Keratinocyte (primary cell): ENCODE results near the gene ISG20L2.

Source experiments
- EZH2 ChIP-seq: IDR thresholded peaks from one replicate; pipeline ENCODE4 v1.6.1; 2012; ENCODE audit warnings: inconsistent platforms, mild to moderate bottlenecking, low read length, moderate library complexity
- TF ChIP-seq, protein P1 (sequence below), 3 experiments: IDR thresholded peaks in 1 of 3; conservative IDR thresholded peaks in 1 of 3; optimal IDR thresholded peaks in 1 of 3; 2 replicates in 2 of 3; 3 replicates in 1 of 3; pipeline versions ENCODE3 to v1.5.1; 2011; ENCODE audit warnings: low read length in 3 of 3, mild to moderate bottlenecking in 3 of 3, moderate library complexity in 2 of 3, control low read depth in 1 of 3, inconsistent platforms in 1 of 3; ENCODE audit not compliant: insufficient read depth in 2 of 3; ENCODE audit errors: extremely low read depth in 1 of 3

DNA sequence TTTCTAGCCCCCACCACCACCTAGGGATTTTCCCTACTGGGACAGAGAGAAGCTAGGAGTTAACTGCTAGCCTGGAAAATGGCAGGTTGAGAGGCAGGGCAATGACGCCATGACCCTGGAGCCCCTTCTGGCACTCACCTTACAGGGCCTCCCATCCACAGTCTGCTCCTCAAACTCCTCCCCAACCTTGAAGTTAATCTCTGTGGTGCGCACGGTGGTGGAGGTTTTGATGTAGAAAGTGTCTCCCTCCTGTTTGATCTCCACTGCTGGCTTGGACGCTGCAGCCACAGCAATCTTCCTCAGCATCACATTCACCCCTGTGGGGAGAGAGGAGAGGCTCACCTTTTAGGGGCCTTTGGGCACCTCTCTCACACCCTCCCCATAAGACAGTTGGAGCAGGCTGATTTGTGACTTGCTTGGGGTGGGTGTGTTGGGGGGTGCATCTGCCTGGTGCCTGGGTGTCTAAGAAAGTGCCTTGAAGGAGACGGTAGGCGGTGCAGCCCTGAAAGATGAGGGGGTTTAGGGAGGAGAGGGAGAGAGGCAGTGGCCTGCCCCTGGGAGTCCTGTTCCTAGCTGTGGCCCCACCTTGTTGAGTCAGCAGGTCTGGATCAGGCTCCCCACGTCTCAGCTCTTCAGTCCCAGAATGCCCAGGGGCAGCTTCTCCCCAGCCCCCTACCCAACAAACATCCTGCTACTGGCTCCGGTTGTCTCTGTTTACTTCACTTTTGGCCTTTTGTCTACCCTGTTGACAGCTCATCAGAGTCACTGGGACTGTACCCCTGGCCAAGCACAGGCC lies 27.6 kb downstream of the ISG20L2 start:
- TF ChIP-seq, protein P1, sequence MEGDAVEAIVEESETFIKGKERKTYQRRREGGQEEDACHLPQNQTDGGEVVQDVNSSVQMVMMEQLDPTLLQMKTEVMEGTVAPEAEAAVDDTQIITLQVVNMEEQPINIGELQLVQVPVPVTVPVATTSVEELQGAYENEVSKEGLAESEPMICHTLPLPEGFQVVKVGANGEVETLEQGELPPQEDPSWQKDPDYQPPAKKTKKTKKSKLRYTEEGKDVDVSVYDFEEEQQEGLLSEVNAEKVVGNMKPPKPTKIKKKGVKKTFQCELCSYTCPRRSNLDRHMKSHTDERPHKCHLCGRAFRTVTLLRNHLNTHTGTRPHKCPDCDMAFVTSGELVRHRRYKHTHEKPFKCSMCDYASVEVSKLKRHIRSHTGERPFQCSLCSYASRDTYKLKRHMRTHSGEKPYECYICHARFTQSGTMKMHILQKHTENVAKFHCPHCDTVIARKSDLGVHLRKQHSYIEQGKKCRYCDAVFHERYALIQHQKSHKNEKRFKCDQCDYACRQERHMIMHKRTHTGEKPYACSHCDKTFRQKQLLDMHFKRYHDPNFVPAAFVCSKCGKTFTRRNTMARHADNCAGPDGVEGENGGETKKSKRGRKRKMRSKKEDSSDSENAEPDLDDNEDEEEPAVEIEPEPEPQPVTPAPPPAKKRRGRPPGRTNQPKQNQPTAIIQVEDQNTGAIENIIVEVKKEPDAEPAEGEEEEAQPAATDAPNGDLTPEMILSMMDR (optimal IDR thresholded peaks at IDR 0.05 in 1 of 3, IDR thresholded peaks at IDR 0.05 in 1 of 3, conservative IDR thresholded peaks at IDR 0.05 in 1 of 3; ENCODE audit: extremely low read depth in 1 of 3, insufficient read depth in 2 of 3, low read length in 3 of 3): no peak
- TF ChIP-seq EZH2: no peak
